SK-N-SH (cell line): ENCODE results near the gene PKNOX2. TPM values are rescaled to one million over a fixed set of nuclear protein-coding genes. Genes with fewer than 3 reads are reported as not detected.

Experiments used
- CTCF ChIA-PET: fragments of 300-600, 350-600 bp; formaldehyde crosslinking; extraction: SDS; loops from one replicate; lab custom pipeline; 2021; lab: Yijun Ruan, JAX
- POLR2A ChIA-PET: fragments of 350-600 bp; sonication (Branson Sonifier 250); formaldehyde crosslinking; extraction: SDS; loops from one replicate; lab custom pipeline; 2020; ENCODE audit warnings: antibody characterized with exemption, inconsistent platforms; lab: Yijun Ruan, JAX
- DNase-seq: peaks from one replicate; pipeline ENCODE4 v3.0.0; 2012
- H2AFZ ChIP-seq: fragments of 200-600 bp; sonication (generic); 2 replicates; pipeline ENCODE4 v1.8.1; 2016; ENCODE audit warnings: antibody characterized with exemption, mild to moderate bottlenecking, low read depth
- H3F3A ChIP-seq: fragments of 200-600 bp; sonication (generic); replicated peaks from 2 replicates; pipeline ENCODE3; 2016; ENCODE audit warnings: antibody characterized with exemption, mild to moderate bottlenecking; ENCODE audit not compliant: insufficient read depth
- H3K27ac ChIP-seq, 2 experiments: fragments of 200-500 bp in 1 of 2; fragments of 200-600 bp in 1 of 2; sonication (Bioruptor generic) in 1 of 2; sonication (generic), shearing (Covaris generic) in 1 of 2; 2 replicates each; pipeline versions ENCODE4 v1.5.1 to v1.6.1; 2014 to 2016; ENCODE audit warnings: low read depth in 2 of 2, inconsistent platforms in 1 of 2, low read length in 1 of 2, mild to moderate bottlenecking in 1 of 2, mixed read lengths in 1 of 2
- H3K27me3 ChIP-seq: fragments of 200-600 bp; sonication (generic), shearing (Covaris generic); 2 replicates; pipeline ENCODE4 v1.6.1; 2016; ENCODE audit warnings: mixed run types; ENCODE audit not compliant: insufficient read depth
- H3K36me3 ChIP-seq, 2 experiments: fragments of 200-500 bp in 1 of 2; fragments of 200-600 bp in 1 of 2; sonication (Bioruptor generic) in 1 of 2; sonication (generic) in 1 of 2; replicated peaks in 1 of 2; 2 replicates each; pipeline versions ENCODE3 to v1.5.1; 2014 to 2016; ENCODE audit warnings: low read length in 1 of 2, mild to moderate bottlenecking in 1 of 2; ENCODE audit not compliant: insufficient read depth in 2 of 2, control insufficient read depth in 1 of 2
- H3K4me1 ChIP-seq, 2 experiments: fragments of 200-500 bp in 1 of 2; fragments of 200-600 bp in 1 of 2; sonication (Bioruptor generic) in 1 of 2; sonication (generic), shearing (Covaris generic) in 1 of 2; 2 replicates each; pipeline versions ENCODE4 v1.5.1 to v1.6.1; 2014 to 2016; ENCODE audit warnings: low read depth in 1 of 2, low read length in 1 of 2, mixed run types in 1 of 2; ENCODE audit not compliant: insufficient read depth in 2 of 2, control insufficient read depth in 1 of 2
- H3K4me2 ChIP-seq: fragments of 200-600 bp; sonication (generic), shearing (Covaris generic); 2 replicates; pipeline ENCODE4 v1.6.1; 2017; ENCODE audit warnings: mixed run types
- H3K4me3 ChIP-seq, 2 experiments: fragments of 200-500 bp in 1 of 2; fragments of 200-600 bp in 1 of 2; sonication (Bioruptor generic) in 1 of 2; sonication (generic), shearing (Covaris generic) in 1 of 2; 2 replicates each; pipeline versions ENCODE4 v1.5.1 to v1.8.1; 2014 to 2016; ENCODE audit warnings: low read depth in 2 of 2, inconsistent platforms in 1 of 2, low read length in 1 of 2, mild to moderate bottlenecking in 1 of 2, mixed read lengths in 1 of 2, moderate library complexity in 1 of 2
- H3K79me2 ChIP-seq: fragments of 200-600 bp; sonication (generic); 2 replicates; pipeline ENCODE4 v1.8.1; 2017; ENCODE audit warnings: mild to moderate bottlenecking; ENCODE audit not compliant: insufficient read depth
- H3K9ac ChIP-seq: fragments of 200-600 bp; sonication (generic); 2 replicates; pipeline ENCODE4 v1.6.1; 2017; ENCODE audit warnings: mixed run types
- H3K9me2 ChIP-seq: fragments of 200-600 bp; sonication (generic); 2 replicates; pipeline ENCODE4 v1.6.1; 2017; ENCODE audit warnings: mixed run types
- H3K9me3 ChIP-seq: fragments of 200-600 bp; sonication (generic); 2 replicates; pipeline ENCODE4 v1.6.1; 2017; ENCODE audit warnings: mixed run types, mild to moderate bottlenecking, moderate library complexity
- H4K20me1 ChIP-seq: fragments of 200-600 bp; sonication (generic); 2 replicates; pipeline ENCODE4 v1.6.1; 2017; ENCODE audit warnings: mild to moderate bottlenecking, mixed run types; ENCODE audit not compliant: insufficient read depth
- CTCF ChIP-seq: fragments of 200-600 bp; sonication (generic); IDR thresholded peaks from 2 replicates; pipeline ENCODE4 v1.6.1; 2017; ENCODE audit warnings: antibody characterized with exemption, mild to moderate bottlenecking, moderate library complexity
- ELF1 ChIP-seq: IDR thresholded peaks from 2 replicates; pipeline ENCODE4 v1.4.0; 2012
- EZH2phosphoT487 ChIP-seq: fragments of 200-600 bp; sonication (generic); IDR thresholded peaks from 2 replicates; pipeline ENCODE4 v1.6.1; 2017; ENCODE audit warnings: low read depth, mixed run types, mild to moderate bottlenecking, antibody characterized with exemption, moderate library complexity, borderline replicate concordance
- FOXM1 ChIP-seq: IDR thresholded peaks from 2 replicates; pipeline ENCODE4 v1.4.0; 2012; ENCODE audit warnings: low read depth, mild to moderate bottlenecking
- IRF3 ChIP-seq: fragments of 150-350 bp; IDR thresholded peaks from 2 replicates; pipeline ENCODE4 v1.6.1; 2016; ENCODE audit warnings: mild to moderate bottlenecking, low read depth, low read length
- JUND ChIP-seq: IDR thresholded peaks from 2 replicates; pipeline ENCODE4 v1.4.0; 2012
- MAX ChIP-seq: IDR thresholded peaks from 2 replicates; pipeline ENCODE4 v1.4.0; 2012; ENCODE audit warnings: low read depth
- MEF2A ChIP-seq: IDR thresholded peaks from 2 replicates; pipeline ENCODE4 v1.4.0; 2012; ENCODE audit warnings: low read depth, borderline replicate concordance
- NFIC ChIP-seq: IDR thresholded peaks from 2 replicates; pipeline ENCODE4 v1.4.0; 2012; ENCODE audit warnings: borderline replicate concordance
- PBX3 ChIP-seq: IDR thresholded peaks from 2 replicates; pipeline ENCODE4; 2012
- POLR2AphosphoS5 ChIP-seq: IDR thresholded peaks from 2 replicates; pipeline ENCODE4 v1.6.1; 2012; ENCODE audit warnings: low read depth, low read length
- RCOR1 ChIP-seq: fragments of 150-350 bp; IDR thresholded peaks from 2 replicates; pipeline ENCODE4 v1.6.1; 2017; ENCODE audit warnings: antibody characterized with exemption, low read length
- RFX5 ChIP-seq: IDR thresholded peaks from 2 replicates; pipeline ENCODE4 v1.6.1; 2012; ENCODE audit warnings: mild to moderate bottlenecking, improper control_type of control experiment, low read length
- RXRA ChIP-seq: IDR thresholded peaks from 2 replicates; pipeline ENCODE4 v1.4.0; 2012; ENCODE audit warnings: low read depth, mild to moderate bottlenecking, borderline replicate concordance
- SMC3 ChIP-seq: IDR thresholded peaks from 2 replicates; pipeline ENCODE4 v1.6.1; 2012; ENCODE audit warnings: low read depth, low read length, improper control_type of control experiment
- TAF1 ChIP-seq: IDR thresholded peaks from 2 replicates; pipeline ENCODE4 v1.6.1; 2012; ENCODE audit warnings: low read depth, mild to moderate bottlenecking, low read length, moderate library complexity, borderline replicate concordance
- TEAD4 ChIP-seq: IDR thresholded peaks from 2 replicates; pipeline ENCODE4 v1.4.0; 2012; ENCODE audit warnings: mild to moderate bottlenecking, borderline replicate concordance; ENCODE audit not compliant: insufficient read depth
- ZBTB33 ChIP-seq: IDR thresholded peaks from 2 replicates; pipeline ENCODE4 v1.4.0; 2012; ENCODE audit warnings: low read depth, borderline replicate concordance
- WGBS: methylation state at CpG from one replicate; pipeline ENCODE4 v1.1.6; 2017; ENCODE audit warnings: low lambda C conversion rate; 5-methylcytosine and 5-hydroxymethylcytosine counted together
- polyA plus RNA-seq, 3 experiments: library from polyadenylated mRNA; depleted of rRNA; stranded (reverse); fragments of >200 nt; gene quantifications; 2 replicates each; pipeline ENCODE4 v1.2.3, GENCODE V29; 2012

The PKNOX2 gene
- polyA plus RNA-seq, 1 of the 3 experiments (the other 2 are of a cell fraction): 0.02 TPM

- TF ChIP-seq POLR2AphosphoS5 (no peak), SMC3 (no peak), JUND (no peak)
Measured at GRCh38 chr11:125218336-125218735, 53.8 kb downstream of the PKNOX2 start (continued).

GRCh38 chr11:125221461-125221860 is 56.9 kb downstream of the PKNOX2 start:
- H3K27me3 ChIP-seq: no peaks in the 10 kb centered on the region; the same call in 1 of the 2 replicates
- CTCF ChIA-PET: no interaction called here
- POLR2A ChIA-PET: no interaction called here

GRCh38 chr11:125222494-125222893 is 57.9 kb downstream of the PKNOX2 start:
- no peaks in the 10 kb centered on the region for H3K9me3 ChIP-seq
- H3K4me2 ChIP-seq: no peak overlapping the region
- no peaks in the 10 kb centered on the region for H3K79me2 ChIP-seq
- H2AFZ ChIP-seq: no peak overlapping the region
- H3K36me3 ChIP-seq: no peaks in the 10 kb centered on the region
- no peak for TF ChIP-seq TEAD4
- TF ChIP-seq SMC3: no peak
- no peak for TF ChIP-seq ELF1
- TF ChIP-seq PBX3: no peak
- no peak for TF ChIP-seq FOXM1
- TF ChIP-seq ZBTB33: no peak
- TF ChIP-seq RFX5: no peak
- no peak for TF ChIP-seq MEF2A
- no peak for TF ChIP-seq RXRA
- TF ChIP-seq JUND: no peak
- TF ChIP-seq RCOR1: no peak
- TF ChIP-seq IRF3: no peak
- no peak for TF ChIP-seq CTCF
- 74% methylated on average over 4 of the region's 4 CpGs for WGBS
- no peaks in the 10 kb centered on the region for H3F3A ChIP-seq
- no peak overlapping the region for H3K9ac ChIP-seq
- H4K20me1 ChIP-seq: no peaks in the 10 kb centered on the region
- no peak for DNase-seq
- no peaks in the 10 kb centered on the region; the same call in 1 of the 2 replicates for H3K27me3 ChIP-seq
- H3K4me1 ChIP-seq: peaks cover 0 to 2% of the 10 kb centered on the region in 2 experiments; a peak in 1 of 4 replicates
- no peaks in the 10 kb centered on the region for H3K9me2 ChIP-seq
- no peak overlapping the region for H3K27ac ChIP-seq
- ChIA-PET POLR2A (no interaction called here), CTCF (interaction anchor here (2.7 kb wide), 1 partner anchor 123 kb away, joined by 7 read pairs; no protein-coding TSS in a partner anchor)
- H3K4me3 ChIP-seq: no peak overlapping the region

More at GRCh38 chr11:125221461-125221860, 56.9 kb downstream of the PKNOX2 start:
- Histone ChIP-seq H3K4me2 (no peak overlapping the region), H3K9me2 (no peaks in the 10 kb centered on the region), H3K4me3 (no peak overlapping the region), H3K9ac (no peak overlapping the region), H3K79me2 (no peaks in the 10 kb centered on the region), H3K36me3 (no peaks in the 10 kb centered on the region), H3K27ac (no peak overlapping the region), H3F3A (no peaks in the 10 kb centered on the region), H3K9me3 (no peaks in the 10 kb centered on the region), H4K20me1 (no peaks in the 10 kb centered on the region), H3K4me1 (peaks cover 0 to 2% of the 10 kb centered on the region in 2 experiments; a peak in 1 of 4 replicates), H2AFZ (no peak overlapping the region)
- TF ChIP-seq EZH2phosphoT487 (no peak), TAF1 (no peak), MAX (no peak), NFIC (no peak)
- 64% methylated on average over 10 of the region's 10 CpGs for WGBS
- DNase-seq: no peak
